ENCODE results near the gene IL37. TPM values are rescaled to one million over a fixed set of nuclear protein-coding genes. Genes with fewer than 3 reads are reported as not detected.

Gene IL37
- total and polyA plus RNA-seq, 2 donors (not counting 1 experiment from before 2014, with no cell fraction given): 0.79 TPM; not detected in 1

DNA sequence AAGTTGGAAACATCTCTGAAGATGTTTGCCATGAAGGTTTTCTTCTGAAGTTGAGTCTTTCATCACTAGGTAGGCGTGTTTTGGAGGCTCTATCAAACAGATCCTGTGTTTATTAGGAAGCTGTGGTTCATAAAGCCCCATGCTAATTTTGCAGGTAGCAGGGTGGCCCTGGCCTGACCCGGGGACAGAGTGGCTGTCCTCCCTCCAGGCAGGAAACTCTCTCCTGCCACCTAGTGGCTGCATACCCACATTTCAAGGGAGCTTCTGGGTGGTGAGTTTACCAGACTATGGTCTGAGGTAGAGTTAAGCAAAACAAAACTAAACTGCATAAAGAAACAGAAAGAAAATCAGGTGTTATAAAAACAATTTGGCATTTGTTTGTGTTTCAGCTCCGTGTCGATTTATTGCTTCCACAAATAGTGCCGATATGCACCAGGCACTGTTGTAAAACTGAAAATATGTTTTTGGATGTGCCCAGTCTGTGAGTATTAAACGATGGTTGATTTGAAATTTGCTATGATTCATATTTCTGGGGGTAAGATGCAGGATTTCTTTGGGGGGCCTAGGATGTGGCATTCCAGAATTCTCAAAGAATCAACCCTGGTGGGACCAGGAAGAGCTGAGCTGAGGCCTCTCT, 26.0 kb upstream of the IL37 start:
- Histone ChIP-seq H4K20me1 (ENCODE audit: control insufficient read depth, insufficient read depth, low read length, poor library complexity, severe bottlenecking) (no peaks in the 10 kb centered on the region), H3K4me1 (ENCODE audit: control insufficient read depth in 2 of 2, insufficient read depth in 2 of 2, low read length in 2 of 2) (peaks cover 7 to 15% of the 10 kb centered on the region in 2 donors), H3K79me2 (ENCODE audit: control insufficient read depth, insufficient read depth, low read length) (no peaks in the 10 kb centered on the region), H3K27ac (ENCODE audit: low read length in 2 of 2) (no peak overlapping the region), H3K4me2 (replicated peaks; ENCODE audit: low read depth, low read length, poor library complexity, severe bottlenecking) (no peak overlapping the region), H2AFZ (ENCODE audit: insufficient read depth, low read depth, low read length, poor library complexity, severe bottlenecking) (peak overlapping the region; percentile 1), H3K4me3 (ENCODE audit: control extremely low read depth in 1 of 5, extremely low read depth in 1 of 5, insufficient read depth in 1 of 5, low read depth in 2 of 5, low read length in 4 of 5) (no peak overlapping the region), H3K9me3 (ENCODE audit: control extremely low read depth in 1 of 3, control insufficient read depth in 2 of 3, insufficient read depth in 1 of 3, low read length in 2 of 3) (no peaks in the 10 kb centered on the region), H3K27me3 (replicated peaks in 1 of 4; ENCODE audit: control extremely low read depth in 1 of 4, control insufficient read depth in 3 of 4, insufficient read depth in 4 of 4, low read length in 3 of 4) (no peaks in the 10 kb centered on the region), H3K36me3 (replicated peaks in 1 of 2; ENCODE audit: control extremely low read depth in 1 of 2, control insufficient read depth in 1 of 2, extremely low read depth in 1 of 2, insufficient read depth in 2 of 2, low read length in 1 of 2) (no peaks in the 10 kb centered on the region), H3K9ac (ENCODE audit: low read length) (no peak overlapping the region)
- H3K27me3 Mint-ChIP-seq: no peaks in the 10 kb centered on the region
- H3K4me3 Mint-ChIP-seq: no peak overlapping the region
- peak; percentile 65 for DNase-seq
- no peak overlapping the region for H3K27ac Mint-ChIP-seq
- intact Hi-C loops (cut with micrococcal nuclease): loop anchor here (1.0 to 10.0 kb wide), 4 partner anchors 43 to 285 kb away; no protein-coding TSS in a partner anchor
- ChIA-PET CTCF (interaction anchor here (0.7 to 12.5 kb wide), 29 partner anchors 9 to 285 kb away, joined by 3 to 299 read pairs (median 4); no protein-coding TSS in a partner anchor), POLR2A (no interaction called here)
- peaks cover 14% of the 10 kb centered on the region for H3K4me1 Mint-ChIP-seq
- peak; percentile 75 for ATAC-seq (ENCODE audit: low read depth)
- no peak for TF ChIP-seq EZH2 (IDR thresholded peaks at IDR 0.05; ENCODE audit: borderline replicate concordance, insufficient read depth, low read depth, low read length, poor library complexity, severe bottlenecking)
- TF ChIP-seq, protein P1, sequence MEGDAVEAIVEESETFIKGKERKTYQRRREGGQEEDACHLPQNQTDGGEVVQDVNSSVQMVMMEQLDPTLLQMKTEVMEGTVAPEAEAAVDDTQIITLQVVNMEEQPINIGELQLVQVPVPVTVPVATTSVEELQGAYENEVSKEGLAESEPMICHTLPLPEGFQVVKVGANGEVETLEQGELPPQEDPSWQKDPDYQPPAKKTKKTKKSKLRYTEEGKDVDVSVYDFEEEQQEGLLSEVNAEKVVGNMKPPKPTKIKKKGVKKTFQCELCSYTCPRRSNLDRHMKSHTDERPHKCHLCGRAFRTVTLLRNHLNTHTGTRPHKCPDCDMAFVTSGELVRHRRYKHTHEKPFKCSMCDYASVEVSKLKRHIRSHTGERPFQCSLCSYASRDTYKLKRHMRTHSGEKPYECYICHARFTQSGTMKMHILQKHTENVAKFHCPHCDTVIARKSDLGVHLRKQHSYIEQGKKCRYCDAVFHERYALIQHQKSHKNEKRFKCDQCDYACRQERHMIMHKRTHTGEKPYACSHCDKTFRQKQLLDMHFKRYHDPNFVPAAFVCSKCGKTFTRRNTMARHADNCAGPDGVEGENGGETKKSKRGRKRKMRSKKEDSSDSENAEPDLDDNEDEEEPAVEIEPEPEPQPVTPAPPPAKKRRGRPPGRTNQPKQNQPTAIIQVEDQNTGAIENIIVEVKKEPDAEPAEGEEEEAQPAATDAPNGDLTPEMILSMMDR (IDR thresholded peaks at IDR 0.05): peak; percentile 90
- WGBS (ENCODE audit: insufficient coverage): 70% methylated on average over 5 of the region's 6 CpGs
- no peaks in the 10 kb centered on the region for H3K9me3 Mint-ChIP-seq (ENCODE audit: insufficient read depth)

DNA sequence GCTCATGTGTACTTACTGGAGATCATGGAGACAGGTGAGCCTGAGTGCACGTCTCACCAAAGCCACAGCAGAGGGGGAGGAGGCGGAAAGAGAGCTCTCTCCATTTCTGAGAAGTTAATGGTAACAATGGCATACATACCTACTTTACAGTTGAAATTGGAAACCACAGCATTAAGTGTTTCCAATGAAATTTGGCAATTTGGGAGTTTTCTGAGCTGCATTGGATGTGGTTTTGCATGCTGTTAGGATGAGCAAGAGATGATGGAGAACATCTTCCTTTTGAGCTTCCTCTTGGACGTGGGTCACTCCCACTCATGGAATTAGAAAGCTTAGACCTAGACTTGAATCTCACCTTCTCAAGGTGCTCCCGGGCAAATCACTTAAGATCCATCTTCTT, 25.5 kb upstream of the IL37 start:
- Mint-ChIP-seq H3K4me3 (no peak overlapping the region), H3K27me3 (no peaks in the 10 kb centered on the region), H3K27ac (no peak overlapping the region), H3K9me3 (ENCODE audit: insufficient read depth) (no peaks in the 10 kb centered on the region), H3K4me1 (peaks cover 9% of the 10 kb centered on the region)
- H3K27ac ChIP-seq (ENCODE audit: low read length in 2 of 2): no peak overlapping the region
- H3K9ac ChIP-seq (ENCODE audit: low read length): no peak overlapping the region
- no peaks in the 10 kb centered on the region for H3K9me3 ChIP-seq (ENCODE audit: control extremely low read depth in 1 of 3, control insufficient read depth in 2 of 3, insufficient read depth in 1 of 3, low read length in 2 of 3)
- ChIA-PET POLR2A (no interaction called here), CTCF (interaction anchor here (0.7 to 12.5 kb wide), 31 partner anchors 8 to 285 kb away, joined by 3 to 299 read pairs (median 4); no protein-coding TSS in a partner anchor)
- DNase-seq (no peak), ATAC-seq (ENCODE audit: low read depth) (no peak)
- no peak overlapping the region for H3K4me3 ChIP-seq (ENCODE audit: control extremely low read depth in 1 of 5, extremely low read depth in 1 of 5, insufficient read depth in 1 of 5, low read depth in 2 of 5, low read length in 4 of 5)
- intact Hi-C loops (cut with micrococcal nuclease): loop anchor here (1.0 to 10.0 kb wide), 4 partner anchors 43 to 285 kb away; no protein-coding TSS in a partner anchor
- no peaks in the 10 kb centered on the region for H4K20me1 ChIP-seq (ENCODE audit: control insufficient read depth, insufficient read depth, low read length, poor library complexity, severe bottlenecking)
- no peaks in the 10 kb centered on the region for H3K27me3 ChIP-seq (replicated peaks in 1 of 4; ENCODE audit: control extremely low read depth in 1 of 4, control insufficient read depth in 3 of 4, insufficient read depth in 4 of 4, low read length in 3 of 4)
- TF ChIP-seq, protein P1 (IDR thresholded peaks at IDR 0.05): no peak
- TF ChIP-seq EZH2 (IDR thresholded peaks at IDR 0.05; ENCODE audit: borderline replicate concordance, insufficient read depth, low read depth, low read length, poor library complexity, severe bottlenecking): no peak
- no peak overlapping the region for H2AFZ ChIP-seq (ENCODE audit: insufficient read depth, low read depth, low read length, poor library complexity, severe bottlenecking)
- WGBS (ENCODE audit: insufficient coverage): 83% methylated on average over 4 of the region's 4 CpGs
- no peak overlapping the region for H3K4me2 ChIP-seq (replicated peaks; ENCODE audit: low read depth, low read length, poor library complexity, severe bottlenecking)
- H3K36me3 ChIP-seq (replicated peaks in 1 of 2; ENCODE audit: control extremely low read depth in 1 of 2, control insufficient read depth in 1 of 2, extremely low read depth in 1 of 2, insufficient read depth in 2 of 2, low read length in 1 of 2): no peaks in the 10 kb centered on the region
- H3K4me1 ChIP-seq (ENCODE audit: control insufficient read depth in 2 of 2, insufficient read depth in 2 of 2, low read length in 2 of 2): peaks cover 3 to 10% of the 10 kb centered on the region in 2 donors
- H3K79me2 ChIP-seq (ENCODE audit: control insufficient read depth, insufficient read depth, low read length): no peaks in the 10 kb centered on the region
